NCI-H2171 treated with DMSO at 0.1 percent for 48 hours (cell line): ENCODE data around the gene GPR153.

Experiments used
- DNase-seq: peaks from one replicate; lab custom pipeline; 2025; lab: John Stamatoyannopoulos, UW

The GPR153 gene

GRCh38 chr1:6286266-6286665, 25.4 kb upstream of the GPR153 start:
- no peak for DNase-seq

DNA sequence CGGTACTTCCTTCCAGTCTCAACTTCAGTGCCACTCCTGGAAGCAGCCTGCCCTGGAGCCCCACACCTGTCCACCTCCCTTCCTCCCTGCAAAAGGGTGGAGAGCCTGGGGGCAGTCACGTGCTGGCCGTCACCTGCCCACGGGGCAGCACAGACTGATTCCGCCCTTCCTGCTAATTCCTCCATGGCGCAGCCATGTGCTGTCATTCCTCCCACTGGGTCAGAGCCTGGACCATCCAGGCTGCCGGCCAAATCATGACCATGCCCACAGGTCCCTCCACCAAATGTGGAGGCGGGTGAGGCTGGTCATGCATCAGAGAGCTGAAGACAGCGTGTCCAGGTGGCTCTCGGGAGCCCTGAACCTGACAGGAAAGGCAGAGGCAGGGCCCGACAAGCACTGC, 24.4 kb upstream of the GPR153 start:
- DNase-seq: no peak

DNA sequence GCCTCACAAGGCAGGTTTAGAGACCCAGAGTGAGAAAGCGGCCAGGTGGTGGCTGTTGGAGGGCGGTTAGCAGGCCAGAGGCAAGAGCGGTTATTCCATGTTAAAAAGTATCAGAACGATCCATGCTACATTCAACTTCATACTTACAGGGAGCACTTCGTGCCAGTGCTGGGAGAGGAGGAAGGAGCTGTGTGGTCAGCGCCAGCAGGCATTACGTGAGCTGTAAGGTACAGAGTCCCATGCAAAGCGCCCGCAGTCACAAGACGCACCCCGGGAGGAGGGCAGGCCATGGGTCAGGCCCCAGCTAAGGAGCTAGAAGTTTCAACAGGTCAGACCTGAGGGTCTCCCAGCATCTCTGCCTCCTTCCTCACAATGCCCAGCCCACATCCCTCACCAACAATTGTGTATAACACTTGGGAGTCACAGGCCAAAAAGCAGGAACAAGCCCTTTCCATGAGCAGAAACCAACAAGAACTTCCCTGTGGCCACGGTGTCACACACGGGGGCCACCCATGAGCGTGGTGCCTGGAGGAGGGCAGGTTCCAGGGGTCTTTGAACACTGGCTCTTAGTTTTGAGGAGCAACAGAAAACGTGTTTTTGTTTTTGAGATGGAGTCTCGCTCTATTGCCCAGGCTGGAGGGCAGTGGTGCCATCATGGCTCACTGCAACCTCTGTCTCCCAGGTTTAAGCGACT, 21.8 kb upstream of the GPR153 start:
- no peak for DNase-seq

GRCh38 chr1:6281511-6282402, 20.9 kb upstream of the GPR153 start:
- no peak for DNase-seq

DNA sequence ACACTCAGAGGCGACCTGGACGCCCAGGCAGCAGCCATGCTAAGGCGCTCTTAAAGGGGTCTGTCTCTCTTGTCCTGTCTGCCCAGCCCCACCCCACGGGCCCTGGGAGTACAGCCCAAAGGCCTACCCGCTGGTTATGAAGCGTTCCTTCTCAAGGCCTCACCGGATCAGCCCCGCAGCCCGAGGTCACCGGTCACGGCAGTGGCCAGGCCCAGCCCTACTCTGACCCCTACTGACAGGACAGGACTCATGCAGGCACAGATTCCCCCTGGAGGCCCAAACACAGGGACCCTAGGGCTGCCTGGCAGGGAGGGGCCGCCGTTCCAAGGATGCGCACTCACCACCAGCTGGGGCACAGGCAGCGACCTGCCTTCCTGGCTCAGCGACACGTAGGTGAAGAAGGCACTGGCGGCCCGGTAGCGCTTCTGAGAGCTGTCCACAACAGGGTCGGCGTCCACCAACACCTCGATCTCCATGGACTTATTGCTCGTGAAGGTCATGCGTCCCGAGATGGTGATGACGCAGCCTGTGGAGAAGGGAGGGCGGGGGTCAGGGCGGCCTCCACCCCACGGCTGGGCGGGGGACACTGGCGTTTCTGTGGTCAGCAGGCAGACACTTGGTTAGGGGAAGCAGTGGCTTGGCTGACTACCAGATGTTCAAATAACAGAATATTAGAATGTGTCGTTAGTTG, 20.0 kb upstream of the GPR153 start:
- DNase-seq: no peak

GRCh38 chr1:6279613-6280383, 18.9 kb upstream of the GPR153 start:
- no peak for DNase-seq

- DNase-seq: no peak
These were observed 18.2 kb upstream of the GPR153 start for GRCh38 chr1:6279066-6279465.

DNA sequence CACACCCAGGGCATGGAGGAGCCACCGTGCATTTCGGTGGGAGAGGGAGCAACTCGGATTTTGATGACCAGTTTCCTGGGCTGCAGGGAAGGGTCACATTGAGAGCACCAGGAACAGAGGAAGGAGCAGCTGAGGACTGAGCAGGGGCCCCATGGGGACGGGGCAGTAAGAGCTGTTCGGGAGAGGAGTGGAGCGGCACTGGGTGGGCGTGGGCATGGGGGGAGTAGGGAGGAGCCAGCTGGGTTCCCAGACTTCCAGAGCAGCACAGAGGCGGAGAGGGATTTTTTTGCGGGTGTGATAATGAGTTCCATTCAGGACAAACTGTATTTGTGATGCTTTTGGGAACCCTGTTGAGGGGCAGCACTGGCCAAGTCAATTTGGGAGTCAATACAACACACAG, 17.4 kb upstream of the GPR153 start:
- DNase-seq: peak; percentile 98

DNA sequence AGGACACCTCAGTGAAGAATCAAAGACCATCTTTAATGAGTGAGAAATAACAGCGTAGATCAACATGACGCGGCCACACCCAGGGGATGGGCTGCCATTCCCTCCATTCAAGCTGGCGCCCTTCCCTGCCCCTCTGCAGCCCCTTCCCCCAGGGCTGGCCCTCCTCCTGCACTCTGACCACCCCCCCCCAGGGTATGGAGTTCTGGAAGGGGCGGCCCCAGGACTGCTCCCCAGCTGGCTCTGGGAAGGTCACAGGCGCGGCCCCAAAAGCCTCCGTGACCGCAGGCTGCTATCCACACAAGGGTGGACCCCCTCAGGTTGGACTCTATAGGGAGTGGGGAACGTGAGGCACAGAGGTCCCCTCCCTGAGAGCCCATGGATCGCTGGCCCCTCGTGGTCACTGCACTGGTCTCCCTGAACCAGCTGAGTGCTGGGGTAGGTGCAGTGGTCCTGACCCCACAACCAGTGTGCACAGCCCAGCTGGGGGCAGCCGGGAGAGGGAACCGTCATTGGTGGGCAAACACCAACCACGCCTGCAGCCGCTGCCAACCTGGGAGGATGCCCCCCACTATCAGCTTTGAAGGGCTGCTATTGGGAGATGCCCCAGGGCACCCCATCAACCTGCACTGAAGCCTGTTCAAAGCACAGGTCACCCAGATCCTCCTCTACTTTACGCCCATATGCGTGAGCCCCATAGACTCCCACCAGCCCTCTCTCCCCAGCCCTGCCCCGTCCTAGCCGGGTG, 16.1 kb upstream of the GPR153 start:
- peak; percentile 37 for DNase-seq

DNA sequence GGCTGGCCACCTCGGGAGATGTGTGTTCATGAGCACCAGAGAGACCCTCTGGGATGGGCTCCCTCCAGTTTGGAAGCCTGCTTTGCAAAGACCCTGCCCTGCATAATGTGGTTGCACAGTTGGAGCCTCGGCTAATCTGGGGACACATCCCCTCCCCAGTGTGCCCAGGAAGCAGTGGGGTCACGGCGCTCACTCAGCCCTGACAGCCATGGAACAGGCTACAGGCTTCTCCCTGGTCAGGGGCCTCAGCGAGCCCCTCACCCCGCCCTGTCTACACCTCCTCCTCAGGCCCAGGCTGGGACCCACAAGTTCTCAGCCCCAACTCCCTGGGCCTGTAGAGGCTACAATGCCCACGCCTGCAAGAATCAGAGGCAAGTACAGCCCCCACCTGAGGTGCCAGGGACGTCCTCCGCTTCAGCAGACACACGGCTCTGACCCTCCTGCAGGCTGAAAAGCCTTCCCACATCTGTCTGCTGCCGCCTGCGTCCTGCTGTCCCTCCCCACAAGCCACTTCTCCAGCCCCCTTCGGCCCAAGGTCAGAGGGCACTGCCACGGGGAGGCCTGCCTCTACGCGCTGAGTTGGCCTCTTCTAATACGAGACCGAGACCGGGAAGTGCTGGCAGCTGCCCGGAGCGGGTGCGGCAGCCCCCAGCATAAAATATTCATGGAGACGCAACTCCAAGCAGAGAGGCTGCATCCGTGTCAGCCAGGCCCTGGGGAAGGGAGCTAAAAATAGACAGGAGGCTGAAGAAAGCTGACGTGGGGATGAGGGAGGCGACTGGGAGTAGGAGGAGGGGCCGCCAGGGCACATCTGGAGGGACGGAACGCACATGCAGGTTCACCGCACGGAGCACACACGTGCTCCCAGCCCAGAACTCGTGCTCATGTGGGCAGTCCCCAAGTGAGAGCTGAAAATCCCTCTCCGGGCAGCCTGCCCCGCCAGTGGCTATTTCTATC, 15.2 kb upstream of the GPR153 start:
- DNase-seq: peak; percentile 98

GRCh38 chr1:6274622-6275139, 13.8 kb upstream of the GPR153 start:
- no peak for DNase-seq

GRCh38 chr1:6274102-6274501, 13.2 kb upstream of the GPR153 start:
- DNase-seq: no peak

GRCh38 chr1:6273380-6273891, 12.5 kb upstream of the GPR153 start:
- no peak for DNase-seq

- DNase-seq: no peak
These were observed 12.0 kb upstream of the GPR153 start for GRCh38 chr1:6272868-6273267.

GRCh38 chr1:6272452-6272851, 11.6 kb upstream of the GPR153 start:
- no peak for DNase-seq

- DNase-seq: no peak
These were observed 10.7 kb upstream of the GPR153 start for GRCh38 chr1:6271554-6271953.

- DNase-seq: no peak
These were observed 10.1 kb upstream of the GPR153 start for GRCh38 chr1:6271006-6271405.

GRCh38 chr1:6270401-6270800, 9.5 kb upstream of the GPR153 start:
- peak; percentile 78 for DNase-seq

DNA sequence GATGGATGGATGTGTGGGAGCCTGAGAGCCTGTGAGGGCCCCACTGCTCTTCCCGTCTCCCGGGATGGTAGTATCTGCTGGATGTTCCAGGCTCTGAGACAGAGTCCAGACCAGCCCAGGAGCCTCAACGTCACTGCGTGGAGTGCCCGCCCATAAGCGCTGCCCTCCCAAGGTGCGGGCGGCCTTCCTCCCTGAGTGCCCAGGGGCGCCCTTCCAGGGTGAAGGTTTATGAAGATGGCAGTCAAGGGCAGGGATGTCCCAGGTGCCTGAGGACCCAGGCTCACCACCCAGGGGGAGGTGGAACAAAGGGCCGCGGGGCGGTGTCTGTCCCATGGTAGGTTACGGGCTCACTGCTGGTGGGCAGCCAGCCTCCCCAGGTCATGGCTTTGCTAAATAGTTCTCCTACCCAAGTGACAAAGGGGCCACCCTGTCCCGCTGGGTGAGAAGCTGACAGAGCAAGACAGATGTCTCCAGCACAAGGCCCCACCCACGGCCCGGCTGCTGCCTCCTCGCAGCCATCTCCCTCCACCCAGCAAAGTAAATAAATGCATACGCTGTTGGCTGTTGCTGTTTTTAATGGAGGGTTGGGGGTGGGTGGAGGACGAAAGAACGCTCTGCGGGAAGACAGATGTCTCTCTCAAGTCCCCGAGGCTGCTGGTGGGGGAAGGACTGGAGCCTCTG, 9.0 kb upstream of the GPR153 start:
- peak; percentile 93 for DNase-seq
